A673 (cell line): ENCODE data around the gene SORBS2. TPM values are rescaled to one million over a fixed set of nuclear protein-coding genes. Genes with fewer than 3 reads are reported as not detected.

Source experiments
- BruUV-seq: library from RNA; stranded (reverse); fragments of 400-500 nt; replicated peaks from 2 replicates; lab custom pipeline; 2021; lab: Mats Ljungman, UMichigan
- CTCF ChIA-PET: fragments of 300-600 bp; sonication (Branson Sonifier 250); formaldehyde crosslinking; loops from one replicate; lab custom pipeline; 2022; ENCODE audit warnings: antibody characterized with exemption; lab: Charles Lee
- POLR2A ChIA-PET: fragments of 300-600 bp; sonication (Branson Sonifier 250); formaldehyde crosslinking; loops from one replicate; lab custom pipeline; 2022; ENCODE audit warnings: antibody characterized with exemption; ENCODE audit not compliant: low non-redundant PET; lab: Charles Lee
- DNase-seq: peaks from one replicate; pipeline ENCODE4 v3.0.0-alpha.2; 2015; ENCODE audit warnings: low spot score
- H3K27ac ChIP-seq: fragments of 200-600 bp; sonication (generic); 2 replicates; pipeline ENCODE4 v1.5.1; 2016; ENCODE audit warnings: mixed run types, low read depth, mild to moderate bottlenecking, mixed read lengths, antibody characterized with exemption, low read length; ENCODE audit not compliant: poor library complexity, severe bottlenecking
- H3K27me3 ChIP-seq: fragments of 200-600 bp; sonication (generic); replicated peaks from 2 replicates; pipeline ENCODE4 v1.6.1; 2017; ENCODE audit warnings: mixed run types, low read depth, mild to moderate bottlenecking, mixed read lengths, antibody characterized with exemption, low read length; ENCODE audit not compliant: insufficient read depth, poor library complexity
- H3K36me3 ChIP-seq: fragments of 200-600 bp; sonication (generic); 2 replicates; pipeline ENCODE4 v1.6.1; 2016; ENCODE audit warnings: mixed run types, mild to moderate bottlenecking, mixed read lengths, antibody characterized with exemption, low read length; ENCODE audit not compliant: insufficient read depth, poor library complexity, severe bottlenecking
- H3K4me1 ChIP-seq: fragments of 200-600 bp; sonication (generic); 2 replicates; pipeline ENCODE4 v1.6.1; 2017; ENCODE audit warnings: mixed run types, mild to moderate bottlenecking, mixed read lengths, antibody characterized with exemption, low read length; ENCODE audit not compliant: insufficient read depth, poor library complexity, severe bottlenecking
- H3K4me3 ChIP-seq: fragments of 200-600 bp; sonication (generic); 2 replicates; pipeline ENCODE4 v1.5.1; 2016; ENCODE audit warnings: low read depth, mixed run types, mild to moderate bottlenecking, mixed read lengths, low read length; ENCODE audit not compliant: poor library complexity, severe bottlenecking
- H3K9me3 ChIP-seq: fragments of 200-600 bp; sonication (generic); 2 replicates; pipeline ENCODE4 v1.6.1; 2016; ENCODE audit warnings: mixed run types, low read depth, mild to moderate bottlenecking, mixed read lengths, antibody characterized with exemption, low read length; ENCODE audit not compliant: poor library complexity, severe bottlenecking
- EZH2 ChIP-seq: fragments of 200-600 bp; sonication (generic); IDR thresholded peaks from 2 replicates; pipeline ENCODE4 v1.6.1; 2017; ENCODE audit warnings: borderline replicate concordance, low read depth, mild to moderate bottlenecking, mixed read lengths, antibody characterized with exemption, low read length; ENCODE audit not compliant: poor library complexity, severe bottlenecking
- intact Hi-C: fragments of 100-400 bp; cut with micrococcal nuclease; formaldehyde crosslinking; loops from one replicate; pipeline ENCODE4 v1.10.0; 2022; ENCODE audit not compliant: unreplicated experiment
- total RNA-seq: library from RNA; stranded (reverse); gene quantifications from 2 replicates; pipeline ENCODE4 v1.2.3, GENCODE V29; 2021
- TF ChIP-seq, protein P1 (sequence below): fragments of 300-800, 200-600 bp; sonication (generic); conservative IDR thresholded peaks from 2 replicates; pipeline ENCODE4 v1.5.1; 2017; ENCODE audit warnings: low read depth, mild to moderate bottlenecking, antibody characterized with exemption, low read length, moderate library complexity, mixed read lengths

Gene SORBS2
- total RNA-seq, 1 experiment from 2014 or later = not detected

DNA sequence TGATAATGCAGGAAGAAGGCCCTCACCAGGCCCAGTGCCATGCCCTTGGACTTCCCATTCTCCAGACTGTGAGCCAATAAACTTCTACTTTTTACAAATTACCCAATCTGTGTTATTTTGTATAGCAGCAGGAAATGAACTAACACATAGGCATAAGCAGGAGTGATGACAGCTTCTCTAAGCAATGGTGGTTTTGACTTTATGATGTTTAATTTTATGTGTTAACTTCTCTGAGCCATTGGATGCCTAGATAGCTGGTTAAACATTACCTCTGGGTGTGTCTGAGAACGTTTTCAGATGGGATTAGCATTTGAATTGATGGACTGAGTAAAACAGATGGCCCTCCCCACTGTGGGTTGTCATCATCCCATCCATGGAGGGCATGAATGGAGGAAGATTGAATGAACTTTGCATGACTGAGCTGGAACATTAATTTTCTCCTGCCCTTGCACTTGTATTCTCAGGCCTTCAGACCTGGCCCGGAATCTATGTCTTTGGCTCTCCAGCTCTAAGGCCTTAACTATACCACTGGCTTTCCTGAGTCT lies 262.8 kb downstream of the SORBS2 start:
- Histone ChIP-seq H3K36me3 (no peaks in the 10 kb centered on the region), H3K4me3 (no peak overlapping the region), H3K4me1 (no peaks in the 10 kb centered on the region), H3K27me3 (peaks cover 6% of the 10 kb centered on the region), H3K9me3 (no peaks in the 10 kb centered on the region), H3K27ac (no peak overlapping the region)
- BruUV-seq = no TSS peak
- POLR2A ChIA-PET = no interaction called here
- intact Hi-C loops = no loop called here
- CTCF ChIA-PET = no interaction called here
- TF ChIP-seq, protein P1, sequence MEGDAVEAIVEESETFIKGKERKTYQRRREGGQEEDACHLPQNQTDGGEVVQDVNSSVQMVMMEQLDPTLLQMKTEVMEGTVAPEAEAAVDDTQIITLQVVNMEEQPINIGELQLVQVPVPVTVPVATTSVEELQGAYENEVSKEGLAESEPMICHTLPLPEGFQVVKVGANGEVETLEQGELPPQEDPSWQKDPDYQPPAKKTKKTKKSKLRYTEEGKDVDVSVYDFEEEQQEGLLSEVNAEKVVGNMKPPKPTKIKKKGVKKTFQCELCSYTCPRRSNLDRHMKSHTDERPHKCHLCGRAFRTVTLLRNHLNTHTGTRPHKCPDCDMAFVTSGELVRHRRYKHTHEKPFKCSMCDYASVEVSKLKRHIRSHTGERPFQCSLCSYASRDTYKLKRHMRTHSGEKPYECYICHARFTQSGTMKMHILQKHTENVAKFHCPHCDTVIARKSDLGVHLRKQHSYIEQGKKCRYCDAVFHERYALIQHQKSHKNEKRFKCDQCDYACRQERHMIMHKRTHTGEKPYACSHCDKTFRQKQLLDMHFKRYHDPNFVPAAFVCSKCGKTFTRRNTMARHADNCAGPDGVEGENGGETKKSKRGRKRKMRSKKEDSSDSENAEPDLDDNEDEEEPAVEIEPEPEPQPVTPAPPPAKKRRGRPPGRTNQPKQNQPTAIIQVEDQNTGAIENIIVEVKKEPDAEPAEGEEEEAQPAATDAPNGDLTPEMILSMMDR = no peak
- no peak for TF ChIP-seq EZH2
- DNase-seq = no peak

DNA sequence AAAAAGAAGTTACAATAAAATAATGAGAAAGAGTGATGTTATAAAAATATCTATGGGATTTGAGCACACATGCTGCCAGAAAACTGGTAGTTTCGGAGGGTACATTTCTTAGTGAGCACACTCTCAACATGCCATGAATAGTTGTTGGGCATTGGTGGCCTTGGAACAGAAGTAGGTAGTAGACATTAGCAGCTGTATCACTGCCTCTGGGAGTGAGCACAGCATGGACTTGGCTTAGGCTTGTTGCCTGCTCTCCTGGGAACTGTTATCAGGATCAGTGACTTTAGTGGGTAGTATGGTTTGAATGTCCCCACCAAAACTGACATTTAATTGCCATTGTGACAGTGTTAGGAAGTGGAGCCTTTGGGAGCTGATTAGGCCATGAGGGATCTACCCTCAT lies 263.4 kb downstream of the SORBS2 start:
- ChIA-PET CTCF (no interaction called here), POLR2A (no interaction called here)
- BruUV-seq = no TSS peak
- TF ChIP-seq, protein P1 = no peak
- no peak for TF ChIP-seq EZH2
- Histone ChIP-seq H3K9me3 (no peaks in the 10 kb centered on the region), H3K36me3 (no peaks in the 10 kb centered on the region), H3K27ac (no peak overlapping the region), H3K4me1 (no peaks in the 10 kb centered on the region), H3K4me3 (no peak overlapping the region), H3K27me3 (peaks cover under 1% of the 10 kb centered on the region)
- intact Hi-C loops = no loop called here
- DNase-seq = no peak

DNA sequence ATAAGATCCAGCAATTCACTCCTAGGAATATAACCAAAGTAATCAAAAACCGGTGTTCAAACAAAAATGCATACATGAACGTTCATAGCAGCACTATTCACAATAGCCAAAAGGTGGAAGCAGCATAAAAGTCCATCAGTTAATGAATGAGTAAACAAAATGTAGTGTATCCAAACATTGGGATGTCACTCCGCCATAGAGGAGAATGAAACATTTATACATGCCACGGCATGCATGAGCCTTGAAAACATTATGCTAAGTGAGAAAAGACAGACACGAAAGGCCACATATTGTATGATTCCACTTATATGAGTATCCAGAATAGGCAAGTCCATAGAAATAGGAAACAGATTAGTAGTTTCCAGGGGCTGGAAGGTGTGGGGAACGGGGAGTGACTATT lies 265.7 kb downstream of the SORBS2 start:
- intact Hi-C loops = no loop called here
- Histone ChIP-seq H3K27ac (no peak overlapping the region), H3K4me1 (no peaks in the 10 kb centered on the region), H3K4me3 (no peak overlapping the region), H3K9me3 (no peaks in the 10 kb centered on the region), H3K27me3 (no peaks in the 10 kb centered on the region), H3K36me3 (no peaks in the 10 kb centered on the region)
- no peak for DNase-seq
- ChIA-PET POLR2A (no interaction called here), CTCF (no interaction called here)
- no TSS peak for BruUV-seq
- TF ChIP-seq, protein P1 = no peak
- no peak for TF ChIP-seq EZH2
